ENCODE measurements around the gene SERPINF2. TPM values are rescaled to one million over a fixed set of nuclear protein-coding genes. Genes with fewer than 3 reads are reported as not detected.
"Not testable (repeated sequence)": the region's sequence is repeated elsewhere in the genome, so short reads cannot be mapped to it uniquely, and the experiment has no call there.

SERPINF2 gene
- total RNA-seq = 24.1 TPM
- long read RNA-seq, partial matches to known transcripts = 32 of 67 reads
- long read RNA-seq, other reads (novel, unspliced or antisense) = 31 of 67 reads

- Histone ChIP-seq H3K4me1 (peaks cover 38% of the 10 kb centered on the region), H3K36me3 (peaks cover 7% of the 10 kb centered on the region), H3K27me3 (ENCODE audit: low read depth) (no peaks in the 10 kb centered on the region), H3K27ac (peak within 1 kb of the TSS; percentile 53), H3K9me3 (no peaks in the 10 kb centered on the region), H3K4me3 (no peak within 1 kb of the TSS)
- no peak for TF ChIP-seq CTCF (IDR thresholded peaks at IDR 0.05)
- ATAC-seq (peak in 1 of 2 donors; percentile 23), DNase-seq (no peak)
- intact Hi-C loops (cut with DNase I) = no loop called here
Observed at GRCh38 chr17:1742371-1743087, at the start of gene SERPINF2. SERPINF2 (plus strand) TSS chr17:1742871; CDS start chr17:1744996, 2,125 bp downstream.

- Histone ChIP-seq H3K9me3 (no peaks in the 10 kb centered on the region), H3K36me3 (no peaks in the 10 kb centered on the region), H3K4me3 (no peak overlapping the region), H3K27me3 (ENCODE audit: low read depth) (no peaks in the 10 kb centered on the region), H3K27ac (no peak overlapping the region), H3K4me1 (no peaks in the 10 kb centered on the region)
- DNase-seq (no peak), ATAC-seq (no peak)
- TF ChIP-seq CTCF (IDR thresholded peaks at IDR 0.05) = no peak
- intact Hi-C loops (cut with DNase I) = no loop called here
Observed at GRCh38 chr17:1693339-1693738, 49.3 kb upstream of the SERPINF2 start.

GRCh38 chr17:1695365-1695764 lies 47.3 kb upstream of the SERPINF2 start:
- DNase-seq (no peak), ATAC-seq (no peak)
- H3K9me3 ChIP-seq = no peaks in the 10 kb centered on the region
- no peaks in the 10 kb centered on the region for H3K36me3 ChIP-seq
- H3K27me3 ChIP-seq (ENCODE audit: low read depth) = no peaks in the 10 kb centered on the region
- H3K27ac ChIP-seq = no peak overlapping the region
- no peaks in the 10 kb centered on the region for H3K4me1 ChIP-seq
- no peak for TF ChIP-seq CTCF (IDR thresholded peaks at IDR 0.05)
- H3K4me3 ChIP-seq = no peak overlapping the region
- intact Hi-C loops (cut with DNase I) = no loop called here

GRCh38 chr17:1697681-1698080 lies 45.0 kb upstream of the SERPINF2 start:
- Histone ChIP-seq H3K36me3 (no peaks in the 10 kb centered on the region), H3K27me3 (ENCODE audit: low read depth) (no peaks in the 10 kb centered on the region), H3K4me1 (no peaks in the 10 kb centered on the region), H3K27ac (peak overlapping the region; percentile 64), H3K9me3 (no peaks in the 10 kb centered on the region), H3K4me3 (no peak overlapping the region)
- ATAC-seq = peak; percentile 92 to 97
- DNase-seq = peak; percentile 64
- intact Hi-C loops (cut with DNase I) = no loop called here
- TF ChIP-seq CTCF (IDR thresholded peaks at IDR 0.05) = no peak

- H3K27ac ChIP-seq; H3K27me3 ChIP-seq (ENCODE audit: low read depth); ATAC-seq; H3K36me3 ChIP-seq; H3K4me1 ChIP-seq; intact Hi-C loops (cut with DNase I); DNase-seq; H3K9me3 ChIP-seq; H3K4me3 ChIP-seq: not testable (repeated sequence)
Observed at GRCh38 chr17:1699891-1700290, 42.8 kb upstream of the SERPINF2 start.

- no peak for ATAC-seq
- intact Hi-C loops (cut with DNase I) = no loop called here
- Histone ChIP-seq H3K27me3 (ENCODE audit: low read depth) (no peaks in the 10 kb centered on the region), H3K9me3 (no peaks in the 10 kb centered on the region), H3K4me1 (no peaks in the 10 kb centered on the region), H3K4me3 (no peak overlapping the region), H3K27ac (no peak overlapping the region), H3K36me3 (no peaks in the 10 kb centered on the region)
- no peak for TF ChIP-seq CTCF (IDR thresholded peaks at IDR 0.05)
- no peak for DNase-seq
Observed at GRCh38 chr17:1703063-1703462, 39.6 kb upstream of the SERPINF2 start.

Data from lower lobe of right lung (tissue), 2 donors.